Loucy (cell line): ENCODE results near the gene PLXNB2.
A peak's percentile ranks its signal among the peaks of the same experiment; 100 is the strongest.

Source experiments
- H2AFZ ChIP-seq: fragments of 200-600 bp; sonication (generic); 2 replicates; pipeline ENCODE4 v1.6.0; 2016; ENCODE audit warnings: antibody characterized with exemption, mild to moderate bottlenecking, low read length, moderate library complexity
- H3F3A ChIP-seq: fragments of 200-600 bp; 2 replicates; pipeline ENCODE4 v1.6.0; 2016; ENCODE audit warnings: antibody characterized with exemption, low read depth, mild to moderate bottlenecking
- H3K27me3 ChIP-seq: fragments of 200-600 bp; sonication (generic); 2 replicates; pipeline ENCODE4 v1.6.1; 2014; ENCODE audit warnings: low read length, mild to moderate bottlenecking; ENCODE audit not compliant: insufficient read depth, poor library complexity, severe bottlenecking
- H3K36me3 ChIP-seq: fragments of 200-600 bp; sonication (generic); 2 replicates; pipeline ENCODE4 v1.6.1; 2016; ENCODE audit warnings: low read length; ENCODE audit not compliant: insufficient read depth
- H3K4me1 ChIP-seq: fragments of 200-600 bp; sonication (generic); 2 replicates; pipeline ENCODE4 v1.5.1; 2014; ENCODE audit warnings: low read length, mild to moderate bottlenecking; ENCODE audit not compliant: insufficient read depth, poor library complexity, severe bottlenecking
- H3K4me2 ChIP-seq: fragments of 200-600 bp; sonication (generic); 2 replicates; pipeline ENCODE4 v1.6.0; 2014; ENCODE audit warnings: antibody characterized with exemption, low read length, low read depth, mild to moderate bottlenecking; ENCODE audit not compliant: poor library complexity, severe bottlenecking
- H3K4me3 ChIP-seq: fragments of 200-600 bp; sonication (generic); 2 replicates; pipeline ENCODE4 v1.5.1; 2014; ENCODE audit warnings: low read length, mild to moderate bottlenecking, mixed read lengths; ENCODE audit not compliant: poor library complexity, severe bottlenecking
- H3K79me2 ChIP-seq: fragments of 200-600 bp; sonication (generic); 2 replicates; pipeline ENCODE4 v1.6.1; 2014; ENCODE audit warnings: low read length; ENCODE audit not compliant: insufficient read depth
- H3K9ac ChIP-seq: fragments of 200-600 bp; sonication (generic); 2 replicates; pipeline ENCODE4 v1.6.0; 2014; ENCODE audit warnings: mild to moderate bottlenecking, low read depth, low read length, moderate library complexity; ENCODE audit not compliant: poor library complexity, severe bottlenecking
- H3K9me2 ChIP-seq: fragments of 200-600 bp; sonication (generic); replicated peaks from 2 replicates; pipeline ENCODE4 v1.6.1; 2016; ENCODE audit warnings: low read depth, low read length, mixed read lengths
- H3K9me3 ChIP-seq: fragments of 200-600 bp; sonication (generic); 2 replicates; pipeline ENCODE4 v1.6.1; 2014; ENCODE audit warnings: mild to moderate bottlenecking, antibody characterized with exemption, low read length, low read depth; ENCODE audit not compliant: insufficient read depth
- H4K20me1 ChIP-seq: fragments of 200-600 bp; sonication (generic); 2 replicates; pipeline ENCODE4 v1.6.0; 2014; ENCODE audit warnings: antibody characterized with exemption, low read length, mild to moderate bottlenecking; ENCODE audit not compliant: insufficient read depth, poor library complexity, severe bottlenecking
- CTCF ChIP-seq: fragments of 200-600 bp; sonication (generic); conservative IDR thresholded peaks from 2 replicates; pipeline ENCODE4 v1.5.1; 2014; ENCODE audit warnings: mild to moderate bottlenecking, antibody characterized with exemption, low read length
- EZH2phosphoT487 ChIP-seq: fragments of 200-600 bp; IDR thresholded peaks from 2 replicates; pipeline ENCODE4 v1.6.1; 2018; ENCODE audit warnings: antibody characterized with exemption, mild to moderate bottlenecking, moderate library complexity, borderline replicate concordance

Gene PLXNB2

GRCh38 chr22:50348058-50348457, 40.6 kb upstream of the PLXNB2 start:
- Histone ChIP-seq H3F3A (no peaks in the 10 kb centered on the region), H2AFZ (no peak overlapping the region), H3K9ac (peak overlapping the region; percentile 17), H3K9me2 (no peaks in the 10 kb centered on the region), H4K20me1 (peaks cover 18% of the 10 kb centered on the region), H3K4me2 (peak overlapping the region; percentile 56), H3K36me3 (peaks cover 2% of the 10 kb centered on the region; the same call in 1 of the 2 replicates), H3K9me3 (no peaks in the 10 kb centered on the region), H3K4me3 (peak overlapping the region; percentile 47), H3K79me2 (peaks cover 24% of the 10 kb centered on the region), H3K4me1 (peaks cover 18% of the 10 kb centered on the region), H3K27me3 (no peaks in the 10 kb centered on the region)
- TF ChIP-seq EZH2phosphoT487 = no peak
- no peak for TF ChIP-seq CTCF

GRCh38 chr22:50347157-50347556, 39.7 kb upstream of the PLXNB2 start:
- no peak for TF ChIP-seq EZH2phosphoT487
- TF ChIP-seq CTCF = no peak
- Histone ChIP-seq H3K9me2 (no peaks in the 10 kb centered on the region), H3K27me3 (no peaks in the 10 kb centered on the region), H3K79me2 (peaks cover 24% of the 10 kb centered on the region), H3K4me1 (peaks cover 25% of the 10 kb centered on the region), H3K36me3 (no peaks in the 10 kb centered on the region), H3K9me3 (no peaks in the 10 kb centered on the region), H3F3A (no peaks in the 10 kb centered on the region; the same call in 1 of the 2 replicates), H3K9ac (peak overlapping the region; percentile 17), H3K4me3 (peak overlapping the region; percentile 47), H2AFZ (no peak overlapping the region), H4K20me1 (peaks cover 18% of the 10 kb centered on the region), H3K4me2 (peak overlapping the region; percentile 56)

GRCh38 chr22:50346470-50346869, 39.0 kb upstream of the PLXNB2 start:
- Histone ChIP-seq H3K9me2 (no peaks in the 10 kb centered on the region), H3F3A (no peaks in the 10 kb centered on the region; the same call in 1 of the 2 replicates), H4K20me1 (peaks cover 18% of the 10 kb centered on the region), H3K4me3 (peak overlapping the region; percentile 47), H3K79me2 (peaks cover 24% of the 10 kb centered on the region), H3K9me3 (no peaks in the 10 kb centered on the region), H3K27me3 (no peaks in the 10 kb centered on the region), H3K4me1 (peaks cover 25% of the 10 kb centered on the region), H3K4me2 (peak overlapping the region; percentile 56), H2AFZ (no peak overlapping the region), H3K36me3 (no peaks in the 10 kb centered on the region), H3K9ac (no peak overlapping the region)
- TF ChIP-seq EZH2phosphoT487 = no peak
- no peak for TF ChIP-seq CTCF
